ENCODE measurements around the gene PALM.

- TF ChIP-seq SP1 (CRISPR knock-in tag; conservative IDR thresholded peaks at IDR 0.05) (no peak), MAX (CRISPR knock-in tag; IDR thresholded peaks at IDR 0.05) (no peak), ZNF121 (CRISPR knock-in tag; IDR thresholded peaks at IDR 0.05) (no peak), ATF6 (CRISPR knock-in tag; IDR thresholded peaks at IDR 0.05) (no peak), CTCF (IDR thresholded peaks at IDR 0.05) (no peak), ZNF423 (CRISPR knock-in tag; IDR thresholded peaks at IDR 0.05) (no peak), ATF1 (CRISPR knock-in tag; IDR thresholded peaks at IDR 0.05) (no peak)
Observed at GRCh38 chr19:677601-678436, 30.9 kb upstream of the PALM start.

Measured in WTC11 (cell line).